RWPE1 (cell line): ENCODE results near the gene PER1.

Experiments
- CTCF ChIA-PET: fragments of 350-600 bp; sonication (Branson Sonifier 250); formaldehyde crosslinking; extraction: SDS; loops from one replicate; lab custom pipeline; 2021; lab: Yijun Ruan, JAX
- POLR2A ChIA-PET: fragments of 400-600 bp; formaldehyde crosslinking; extraction: SDS; loops from one replicate; lab custom pipeline; 2020; ENCODE audit warnings: antibody characterized with exemption; ENCODE audit not compliant: low non-redundant PET; lab: Yijun Ruan, JAX
- DNase-seq: peaks from one replicate; pipeline ENCODE4 v3.0.0; 2012; ENCODE audit warnings: low spot score
- H3K27ac ChIP-seq: fragments of 450-650 bp; 2 replicates; pipeline ENCODE4 v1.5.1; 2017
- CTCF ChIP-seq: fragments of 450-650 bp; conservative IDR thresholded peaks from 2 replicates; pipeline ENCODE4 v1.5.1; 2017; ENCODE audit warnings: low read depth, mild to moderate bottlenecking

PER1 gene

GRCh38 chr17:8152112-8152775 lies at the start of gene PER1:
Gene PER1 (minus strand): TSS chr17:8152404. CDS start chr17:8150706, 1,698 bp downstream.
- TF ChIP-seq CTCF: no peak
- DNase-seq: peak; percentile 96
- CTCF ChIA-PET: interaction anchor here (0.6 to 1.6 kb wide), 2 partner anchors 13 to 62 kb away, joined by 4 to 9 read pairs; no protein-coding TSS in a partner anchor
- H3K27ac ChIP-seq: peak within 1 kb of the TSS; percentile 98
- POLR2A ChIA-PET: no interaction called here

GRCh38 chr17:8192070-8192815 lies 40.0 kb upstream of the PER1 start:
- ChIA-PET POLR2A (interaction anchor here (0.5 to 1.2 kb wide), 4 partner anchors 18 to 1723 kb away, joined by 3 to 5 read pairs (median 4); partner anchors contain the start of gene AURKB), CTCF (no interaction called here)
- TF ChIP-seq CTCF: no peak
- DNase-seq: peak; percentile 90
- H3K27ac ChIP-seq: peak overlapping the region; percentile 97

- CTCF ChIA-PET: no interaction called here
- H3K27ac ChIP-seq: peak overlapping the region; percentile 97
Observed at GRCh38 chr17:8190506-8190905, 38.3 kb upstream of the PER1 start.

GRCh38 chr17:8189711-8190477 lies 37.7 kb upstream of the PER1 start, which contains the start of gene BORCS6:
Gene BORCS6 (minus strand): TSS chr17:8190180. CDS start chr17:8190140, 40 bp downstream.
- peak; percentile 97 for DNase-seq
- peak; percentile 24 for TF ChIP-seq CTCF
- H3K27ac ChIP-seq: peak within 1 kb of the TSS; percentile 97
- ChIA-PET POLR2A (no interaction called here), CTCF (interaction anchor here (0.6 to 0.7 kb wide), 2 partner anchors 52 to 170 kb away, joined by 3 to 4 read pairs; no protein-coding TSS in a partner anchor)

More at GRCh38 chr17:8190506-8190905, 38.3 kb upstream of the PER1 start:
- TF ChIP-seq CTCF: no peak
- no peak for DNase-seq
- POLR2A ChIA-PET: no interaction called here

- ChIA-PET CTCF (interaction anchor here (0.6 to 0.7 kb wide), 2 partner anchors 52 to 171 kb away, joined by 3 to 4 read pairs; no protein-coding TSS in a partner anchor), POLR2A (interaction anchor here (1.7 kb wide), 1 partner anchor 21 kb away, joined by 6 read pairs; the partner anchor contains the start of gene AURKB)
- peak overlapping the region; percentile 97 for H3K27ac ChIP-seq
- no peak for DNase-seq
- TF ChIP-seq CTCF: no peak
Observed at GRCh38 chr17:8189041-8189710, 37.0 kb upstream of the PER1 start.
